Immature natural killer cell (primary cell): ENCODE results near the gene CXCL1. TPM values are rescaled to one million over a fixed set of nuclear protein-coding genes. Genes with fewer than 3 reads are reported as not detected.

ENCODE experiments used
- DNase-seq, 3 donors: peaks; one replicate each; pipeline ENCODE4 v3.0.0; 2022; ENCODE audit warnings: mixed read lengths in 1 of 3
- H3K27ac Mint-ChIP-seq, 6 donors: one replicate each; pipeline ENCODE4 v1.8.0; 2020; ENCODE audit warnings: mixed read lengths in 6 of 6, mild to moderate bottlenecking in 5 of 6, inconsistent platforms in 4 of 6, moderate library complexity in 3 of 6
- H3K27me3 Mint-ChIP-seq, 3 donors: one replicate each; pipeline ENCODE4 v1.8.0; 2020 to 2021; ENCODE audit warnings: low read depth in 3 of 3, mild to moderate bottlenecking in 3 of 3, mixed read lengths in 3 of 3, moderate library complexity in 3 of 3, inconsistent platforms in 1 of 3
- H3K36me3 Mint-ChIP-seq, 3 donors: one replicate each; pipeline ENCODE4 v1.8.0; 2020; ENCODE audit warnings: mixed read lengths in 3 of 3, inconsistent platforms in 2 of 3, mild to moderate bottlenecking in 2 of 3
- H3K4me1 Mint-ChIP-seq, 2 donors: one replicate each; pipeline ENCODE4 v1.8.0; 2020; ENCODE audit warnings: inconsistent platforms in 2 of 2, mild to moderate bottlenecking in 2 of 2, mixed read lengths in 2 of 2, moderate library complexity in 1 of 2
- H3K4me3 Mint-ChIP-seq, 5 donors: one replicate each; pipeline ENCODE4 v1.8.0; 2020; ENCODE audit warnings: mild to moderate bottlenecking in 5 of 5, mixed read lengths in 5 of 5, inconsistent platforms in 3 of 5, moderate library complexity in 3 of 5
- H3K9me3 Mint-ChIP-seq, 6 donors: one replicate each; pipeline ENCODE4 v1.8.0; 2020; ENCODE audit warnings: mild to moderate bottlenecking in 6 of 6, mixed read lengths in 6 of 6, inconsistent platforms in 4 of 6, moderate library complexity in 3 of 6
- polyA plus RNA-seq, 3 donors: library from polyadenylated mRNA; unstranded; fragments of 300-500 nt; fragmentation: Illumina TruSeq; gene quantifications; one replicate each; pipeline ENCODE4 v1.2.3, GENCODE V29; 2021

Gene CXCL1
- polyA plus RNA-seq, 3 donors from 2014 or later = not detected

GRCh38 chr4:73872316-73873108, 3.3 kb downstream of the CXCL1 start:
- no peak overlapping the region for H3K27ac Mint-ChIP-seq
- H3K27me3 Mint-ChIP-seq = peaks cover 0 to 3% (median 3%) of the 10 kb centered on the region in 3 donors
- peaks cover 0 to 16% (median 6%) of the 10 kb centered on the region in 6 donors for H3K9me3 Mint-ChIP-seq

GRCh38 chr4:73874386-73874785, 5.2 kb downstream of the CXCL1 start:
- DNase-seq = no peak
- H3K27ac Mint-ChIP-seq = no peak overlapping the region
- H3K4me3 Mint-ChIP-seq = no peak overlapping the region
- peaks cover 0 to 3% (median 0%) of the 10 kb centered on the region in 3 donors for H3K36me3 Mint-ChIP-seq
- peaks cover 0 to 5% (median 3%) of the 10 kb centered on the region in 3 donors for H3K27me3 Mint-ChIP-seq
- peaks cover 0 to 16% (median 3%) of the 10 kb centered on the region in 6 donors for H3K9me3 Mint-ChIP-seq
- no peaks in the 10 kb centered on the region for H3K4me1 Mint-ChIP-seq

More at GRCh38 chr4:73872316-73873108, 3.3 kb downstream of the CXCL1 start:
- Mint-ChIP-seq H3K36me3 (peaks cover 0 to 3% (median 0%) of the 10 kb centered on the region in 3 donors), H3K4me3 (no peak overlapping the region), H3K4me1 (no peaks in the 10 kb centered on the region)
- DNase-seq = no peak

- Mint-ChIP-seq H3K4me3 (no peak overlapping the region), H3K27ac (no peak overlapping the region), H3K36me3 (peaks cover 0 to 3% (median 0%) of the 10 kb centered on the region in 3 donors), H3K9me3 (peaks cover 0 to 20% (median 1%) of the 10 kb centered on the region in 6 donors), H3K27me3 (peaks cover 0 to 3% (median 2%) of the 10 kb centered on the region in 3 donors), H3K4me1 (no peaks in the 10 kb centered on the region)
- DNase-seq = no peak
Measured at GRCh38 chr4:73875401-73875800, 6.2 kb downstream of the CXCL1 start.

GRCh38 chr4:73883306-73883705, 14.1 kb downstream of the CXCL1 start:
- peaks cover 0 to 2% (median 1%) of the 10 kb centered on the region in 3 donors for H3K27me3 Mint-ChIP-seq
- no peak overlapping the region for H3K27ac Mint-ChIP-seq
- no peaks in the 10 kb centered on the region for H3K36me3 Mint-ChIP-seq
- no peaks in the 10 kb centered on the region for H3K4me1 Mint-ChIP-seq
- no peak for DNase-seq
- peaks cover 0 to 15% (median 4%) of the 10 kb centered on the region in 6 donors for H3K9me3 Mint-ChIP-seq
- H3K4me3 Mint-ChIP-seq = no peak overlapping the region

- Mint-ChIP-seq H3K27me3 (peaks cover 0 to 1% (median 0%) of the 10 kb centered on the region in 3 donors), H3K36me3 (no peaks in the 10 kb centered on the region), H3K4me3 (no peak overlapping the region), H3K27ac (no peak overlapping the region), H3K9me3 (peaks cover 0 to 11% (median 3%) of the 10 kb centered on the region in 6 donors), H3K4me1 (no peaks in the 10 kb centered on the region)
- no peak for DNase-seq
Measured at GRCh38 chr4:73885574-73886267, 16.5 kb downstream of the CXCL1 start.

GRCh38 chr4:73891326-73891725, 22.1 kb downstream of the CXCL1 start:
- H3K36me3 Mint-ChIP-seq = no peaks in the 10 kb centered on the region
- no peak for DNase-seq
- peaks cover 0 to 8% (median 5%) of the 10 kb centered on the region in 6 donors for H3K9me3 Mint-ChIP-seq
- H3K4me1 Mint-ChIP-seq = no peaks in the 10 kb centered on the region
- no peak overlapping the region for H3K4me3 Mint-ChIP-seq
- H3K27me3 Mint-ChIP-seq = peaks cover 0 to 2% (median 1%) of the 10 kb centered on the region in 3 donors
- H3K27ac Mint-ChIP-seq = no peak overlapping the region

GRCh38 chr4:73891739-73892405, 22.7 kb downstream of the CXCL1 start:
- peaks cover 0 to 2% (median 1%) of the 10 kb centered on the region in 3 donors for H3K27me3 Mint-ChIP-seq
- no peak for DNase-seq
- no peak overlapping the region for H3K27ac Mint-ChIP-seq
- H3K4me3 Mint-ChIP-seq = no peak overlapping the region
- peaks cover 0 to 8% (median 5%) of the 10 kb centered on the region in 6 donors for H3K9me3 Mint-ChIP-seq
- H3K4me1 Mint-ChIP-seq = no peaks in the 10 kb centered on the region
- H3K36me3 Mint-ChIP-seq = no peaks in the 10 kb centered on the region

GRCh38 chr4:73892966-73893365, 23.8 kb downstream of the CXCL1 start:
- Mint-ChIP-seq H3K27ac (no peak overlapping the region), H3K4me1 (no peaks in the 10 kb centered on the region), H3K4me3 (no peak overlapping the region), H3K27me3 (peaks cover 0 to 2% (median under 1%) of the 10 kb centered on the region in 3 donors), H3K9me3 (peaks cover 0 to 8% (median 4%) of the 10 kb centered on the region in 6 donors), H3K36me3 (no peaks in the 10 kb centered on the region)
- DNase-seq = no peak

- Mint-ChIP-seq H3K36me3 (no peaks in the 10 kb centered on the region), H3K27me3 (peaks cover 0 to 2% (median 0%) of the 10 kb centered on the region in 3 donors), H3K27ac (no peak overlapping the region), H3K4me1 (no peaks in the 10 kb centered on the region), H3K9me3 (peaks cover 0 to 6% (median under 1%) of the 10 kb centered on the region in 6 donors), H3K4me3 (no peak overlapping the region)
- no peak for DNase-seq
Measured at GRCh38 chr4:73894001-73894400, 24.8 kb downstream of the CXCL1 start.

- DNase-seq = no peak
- no peaks in the 10 kb centered on the region for H3K4me1 Mint-ChIP-seq
- H3K27ac Mint-ChIP-seq = no peak overlapping the region
- peaks cover 0 to 6% (median under 1%) of the 10 kb centered on the region in 6 donors for H3K9me3 Mint-ChIP-seq
- no peak overlapping the region for H3K4me3 Mint-ChIP-seq
- no peaks in the 10 kb centered on the region for H3K36me3 Mint-ChIP-seq
- H3K27me3 Mint-ChIP-seq = peaks cover 0 to 2% (median 2%) of the 10 kb centered on the region in 3 donors
Measured at GRCh38 chr4:73895201-73896175, 26.3 kb downstream of the CXCL1 start.

- Mint-ChIP-seq H3K27ac (no peak overlapping the region), H3K36me3 (no peaks in the 10 kb centered on the region), H3K4me3 (no peak overlapping the region), H3K4me1 (no peaks in the 10 kb centered on the region), H3K9me3 (peaks cover 0 to 6% (median under 1%) of the 10 kb centered on the region in 6 donors), H3K27me3 (peaks cover 0 to 2% (median 2%) of the 10 kb centered on the region in 3 donors)
- no peak for DNase-seq
Measured at GRCh38 chr4:73896416-73896815, 27.2 kb downstream of the CXCL1 start.

- Mint-ChIP-seq H3K4me3 (no peak overlapping the region), H3K36me3 (no peaks in the 10 kb centered on the region), H3K27me3 (peaks cover 0 to 2% (median 0%) of the 10 kb centered on the region in 3 donors), H3K9me3 (peaks cover 0 to 6% (median under 1%) of the 10 kb centered on the region in 6 donors), H3K27ac (no peak overlapping the region), H3K4me1 (no peaks in the 10 kb centered on the region)
- DNase-seq = no peak
Measured at GRCh38 chr4:73897380-73898136, 28.4 kb downstream of the CXCL1 start.
